SH-SY5Y (cell line): ENCODE results near the gene PTPRCAP.

Experiments used
- GATA2 ChIP-seq: IDR thresholded peaks from 2 replicates; pipeline ENCODE4 v1.6.1; 2011; ENCODE audit warnings: mild to moderate bottlenecking, low read depth, low read length
- GATA3 ChIP-seq: IDR thresholded peaks from 2 replicates; pipeline ENCODE4 v1.6.1; 2011; ENCODE audit warnings: low read depth, mild to moderate bottlenecking, low read length, moderate library complexity

The PTPRCAP gene

DNA sequence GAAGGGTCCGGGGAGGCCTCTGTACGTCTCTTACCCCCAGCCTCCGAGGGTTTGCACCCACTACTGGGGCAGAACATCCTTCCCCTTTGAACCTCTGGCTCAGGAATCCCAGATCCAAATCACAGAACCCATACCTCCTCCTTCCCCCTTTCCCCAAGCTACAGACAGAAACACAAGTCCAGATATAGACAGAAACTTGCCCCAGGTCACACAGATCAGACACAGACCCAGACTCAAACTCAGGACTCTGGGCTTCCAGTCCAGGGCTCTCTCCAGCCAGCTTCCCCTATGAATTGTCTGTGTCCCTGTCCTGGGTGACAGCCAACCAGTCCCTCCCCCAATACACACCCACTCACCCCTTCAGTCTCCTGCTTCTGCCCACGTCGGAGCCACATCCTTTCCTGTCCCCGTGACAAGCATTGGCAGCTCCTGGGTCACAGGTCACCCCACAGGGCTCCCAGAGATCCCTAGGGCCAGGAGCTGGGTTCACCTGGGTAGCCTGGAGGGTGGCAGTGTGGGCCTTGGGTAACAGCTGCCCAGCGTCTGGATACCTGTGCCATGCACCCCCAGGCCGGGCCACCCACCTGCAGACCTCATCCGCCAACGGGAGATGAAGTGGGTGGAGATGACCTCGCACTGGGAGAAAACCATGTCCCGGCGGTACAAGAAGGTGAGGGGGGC lies 32.8 kb downstream of the PTPRCAP start:
- TF ChIP-seq GATA2 = no peak
- no peak for TF ChIP-seq GATA3

DNA sequence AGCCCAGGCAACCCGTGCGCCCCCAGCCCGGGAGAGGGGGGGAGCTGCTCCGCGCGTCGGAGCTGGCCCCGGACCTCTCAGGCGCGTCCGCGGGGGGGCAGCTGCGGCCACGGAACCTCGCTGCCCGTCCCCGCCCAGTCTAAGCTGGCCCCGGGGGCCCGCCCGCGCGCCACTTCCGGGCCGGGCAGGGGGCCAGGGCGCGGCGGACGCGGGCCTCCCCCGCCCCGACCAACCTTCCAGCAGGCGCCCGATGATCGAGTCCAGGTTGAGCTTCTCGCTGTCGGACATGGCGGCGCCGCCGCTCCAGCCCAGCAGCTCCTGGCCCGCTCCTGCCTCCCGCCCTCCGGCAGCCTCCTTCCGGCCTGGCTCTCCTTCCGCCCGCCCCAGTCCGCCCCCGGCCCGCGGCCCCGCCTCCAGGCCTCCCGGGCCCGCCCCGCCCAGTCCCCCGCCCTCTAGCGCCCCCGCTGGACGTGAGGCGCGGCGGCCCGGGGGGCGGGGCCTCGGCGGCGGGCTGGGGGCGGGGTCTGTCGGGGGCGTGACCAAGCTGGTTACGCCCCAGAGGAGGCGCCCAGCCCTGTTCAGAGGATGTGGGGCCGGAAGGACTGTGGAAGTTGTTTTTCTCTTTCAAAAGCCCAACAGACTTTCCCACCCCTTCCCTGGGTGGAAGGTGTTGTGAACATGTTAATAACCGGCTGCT lies 35.8 kb downstream of the PTPRCAP start, which contains the start of gene PPP1CA:
Gene PPP1CA, minus strand, starts transcription at position 364 of the 697 bp plus-strand sequence. Its CDS starts 76 bp downstream, at position 288.
- no peak for TF ChIP-seq GATA2
- no peak for TF ChIP-seq GATA3

DNA sequence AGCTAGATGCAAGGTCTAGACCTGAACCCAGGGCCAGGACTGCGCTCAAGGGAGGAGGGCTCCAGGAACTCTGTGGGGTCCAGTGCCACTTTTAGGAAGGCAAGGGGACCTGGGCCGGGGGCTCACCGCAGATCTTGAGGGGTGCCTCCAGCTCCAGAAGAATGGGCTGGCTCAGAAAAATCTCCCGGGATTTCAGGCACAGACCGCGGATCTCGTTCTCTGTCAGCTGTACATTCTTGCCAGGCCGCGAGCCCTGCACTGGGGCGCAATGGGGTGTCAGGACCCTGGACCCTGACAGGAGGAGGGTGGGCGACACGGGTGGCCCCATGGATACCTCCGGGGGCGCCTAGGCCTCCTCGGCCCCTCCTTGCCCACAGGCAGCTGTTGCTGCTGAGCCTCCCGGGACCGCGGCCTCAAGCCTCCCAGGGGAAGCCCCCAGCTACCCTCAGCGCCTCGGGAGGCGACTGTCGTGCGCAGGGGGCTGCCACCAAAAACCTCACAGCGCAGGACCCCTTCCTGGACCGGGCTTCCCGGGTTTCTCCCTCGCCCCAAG lies 36.5 kb downstream of the PTPRCAP start:
- TF ChIP-seq GATA3 = no peak
- no peak for TF ChIP-seq GATA2

DNA sequence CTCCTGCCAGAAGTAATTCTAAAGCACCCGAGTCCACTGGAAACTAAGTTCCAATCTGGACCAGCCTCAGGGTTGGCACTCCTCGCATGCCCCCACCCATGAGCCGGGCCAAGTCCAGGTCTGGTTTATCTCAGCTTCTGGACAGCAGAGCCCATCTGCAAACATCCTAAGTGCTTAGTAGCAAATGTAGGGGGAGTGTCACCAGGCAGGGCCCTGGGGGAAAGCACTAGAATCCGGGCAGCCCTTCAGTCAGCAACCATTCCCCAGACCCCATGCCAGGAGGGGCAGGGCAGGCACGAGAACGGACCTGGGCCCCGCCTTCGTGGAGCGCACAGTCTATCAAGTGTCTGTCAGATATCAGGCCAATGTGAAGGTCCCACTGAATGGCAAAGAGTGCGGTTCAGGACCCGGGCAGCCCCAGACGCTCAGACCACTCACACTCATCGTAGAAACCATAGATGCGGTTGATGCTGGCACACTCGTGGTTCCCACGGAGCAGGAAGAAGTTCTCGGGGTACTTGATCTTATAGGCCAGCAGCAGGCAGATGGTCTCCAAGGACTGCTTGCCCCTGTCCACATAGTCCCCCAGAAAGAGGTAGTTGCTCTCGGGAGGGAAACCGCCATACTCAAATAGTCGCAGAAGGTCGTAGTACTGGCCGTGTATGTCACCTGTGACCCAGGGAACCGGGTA lies 37.1 kb downstream of the PTPRCAP start:
- TF ChIP-seq GATA2 = no peak

DNA sequence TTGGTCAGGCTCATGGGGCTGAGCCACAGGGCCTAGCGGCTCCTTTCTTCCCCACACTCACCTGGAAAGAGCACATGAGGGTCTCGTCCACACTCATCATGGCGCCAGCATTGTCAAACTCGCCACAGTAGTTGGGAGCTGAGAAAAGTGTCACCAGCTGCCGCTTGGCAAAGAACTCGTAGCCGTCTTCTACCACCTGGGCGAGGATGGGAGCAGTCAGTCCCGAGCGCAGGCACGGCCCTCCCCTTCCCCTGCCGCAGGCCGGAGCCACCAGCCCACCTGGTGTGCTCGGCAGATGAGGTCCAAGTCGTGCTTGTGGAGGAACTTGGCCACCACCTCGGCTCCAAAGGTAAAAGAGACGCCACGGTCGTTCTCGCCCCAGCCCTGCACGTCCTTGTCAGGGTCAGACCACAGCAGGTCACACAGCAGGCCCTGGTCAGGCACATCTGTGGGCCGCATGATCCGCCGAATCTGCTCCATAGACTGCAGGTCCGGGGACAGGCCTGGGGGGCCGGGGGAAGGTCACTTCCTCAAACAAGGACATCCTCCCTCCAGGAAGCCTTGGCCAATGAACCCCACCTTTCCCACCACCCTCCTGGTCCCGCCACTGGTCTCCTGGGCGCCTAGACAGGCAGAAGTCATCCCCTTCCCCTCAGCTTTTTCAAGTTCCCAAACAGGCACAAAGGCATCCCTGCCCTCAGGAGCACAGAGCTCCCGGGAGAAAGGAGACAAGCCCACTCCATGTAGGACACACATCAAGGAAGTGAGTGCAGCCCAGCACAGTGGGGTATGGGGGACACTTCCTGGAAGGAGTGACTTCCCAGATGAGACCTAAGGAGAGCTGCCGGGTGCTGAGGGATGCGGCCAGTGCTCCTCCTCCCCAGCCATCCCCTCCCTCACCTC lies 38.6 kb downstream of the PTPRCAP start:
- TF ChIP-seq GATA2 (no peak), GATA3 (no peak)

DNA sequence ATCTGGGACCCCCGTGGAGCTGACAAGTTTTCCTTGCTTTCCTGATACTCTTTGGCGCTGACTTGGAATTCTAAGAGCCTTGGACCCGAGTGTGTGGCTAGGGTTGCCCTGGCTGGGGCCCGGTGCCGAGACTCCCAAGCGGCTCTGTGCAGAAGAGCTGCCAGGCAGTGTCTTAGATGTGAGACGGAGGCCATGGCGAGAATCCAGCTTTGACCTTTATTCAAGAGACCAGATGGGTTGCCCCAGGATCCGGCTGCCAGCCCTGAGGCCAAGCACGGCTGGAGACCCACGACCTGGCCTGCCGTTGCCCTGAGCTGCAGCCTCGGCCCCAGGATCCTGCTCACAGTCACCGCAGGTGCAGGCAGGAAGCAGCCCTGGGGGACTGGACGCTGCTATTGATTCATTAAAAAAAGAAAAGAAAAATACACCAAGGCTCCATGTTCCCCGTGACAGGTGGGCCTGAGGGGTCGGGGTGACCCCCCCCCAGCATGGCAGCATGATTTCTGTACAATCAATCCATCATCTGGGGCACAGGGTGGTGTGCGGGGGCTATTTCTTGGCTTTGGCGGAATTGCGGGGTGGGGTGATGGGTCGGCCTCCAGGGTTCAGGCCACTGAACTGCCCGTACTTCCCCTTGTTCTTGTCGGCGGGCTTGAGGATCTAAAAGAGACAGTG lies 39.4 kb downstream of the PTPRCAP start:
- TF ChIP-seq GATA3 (no peak), GATA2 (no peak)

DNA sequence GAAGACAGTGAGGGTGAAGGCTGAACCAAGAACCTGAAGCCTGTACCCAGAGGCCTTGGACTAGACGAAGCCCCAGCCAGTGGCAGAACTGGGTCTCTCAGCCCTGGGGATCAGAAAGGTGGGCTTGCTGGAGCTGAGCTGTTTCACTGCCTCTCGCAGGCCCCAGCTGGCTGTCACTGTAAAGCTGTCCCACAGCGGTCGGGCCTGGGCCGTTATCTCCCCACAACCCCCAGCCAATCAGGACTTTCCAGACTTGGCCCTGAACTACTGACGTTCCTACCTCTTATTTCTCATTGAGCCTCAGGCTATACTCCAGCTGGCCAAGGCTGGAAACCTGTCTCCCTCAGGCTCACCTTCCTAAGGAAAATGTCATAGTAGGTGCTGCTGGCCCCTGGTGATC lies 39.9 kb downstream of the PTPRCAP start:
- TF ChIP-seq GATA3 = no peak
- no peak for TF ChIP-seq GATA2

DNA sequence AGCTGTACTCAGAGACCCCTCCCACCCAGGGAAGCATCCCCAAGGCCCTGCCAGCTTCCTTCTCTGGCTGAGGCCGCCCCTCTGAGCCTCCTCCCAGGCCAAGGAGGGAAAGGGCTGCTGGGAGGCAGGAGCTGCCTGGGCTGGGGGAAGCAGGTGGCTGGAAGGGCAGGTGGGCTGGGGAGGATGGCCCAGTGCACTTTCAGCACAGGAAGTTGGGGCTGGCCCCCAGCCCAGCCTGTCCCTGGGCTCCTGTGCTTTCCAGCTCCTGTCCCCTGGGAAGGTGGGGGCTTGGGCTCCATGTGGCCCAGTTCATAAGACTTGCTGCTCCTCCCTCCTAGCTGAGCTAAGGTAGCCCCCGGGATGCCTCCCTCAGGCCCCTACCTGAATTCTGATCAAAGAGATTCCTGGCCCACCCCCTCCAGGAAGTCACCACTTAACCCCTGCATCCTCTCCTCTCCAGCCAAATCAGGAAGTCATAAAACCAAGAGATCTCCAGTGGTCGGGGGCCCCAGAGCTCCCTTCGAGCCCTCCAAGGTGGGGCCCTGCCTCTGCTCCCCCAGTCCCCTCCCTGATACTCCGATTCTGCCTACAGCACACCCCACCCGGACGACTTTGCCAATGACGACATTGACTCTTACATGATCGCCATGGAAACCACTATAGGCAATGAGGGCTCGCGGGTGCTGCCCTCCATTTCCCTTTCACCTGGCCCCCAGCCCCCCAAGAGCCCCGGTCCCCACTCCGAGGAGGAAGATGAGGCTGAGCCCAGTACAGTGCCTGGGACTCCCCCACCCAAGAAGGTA lies 40.7 kb downstream of the PTPRCAP start:
- TF ChIP-seq GATA2 (no peak), GATA3 (no peak)

DNA sequence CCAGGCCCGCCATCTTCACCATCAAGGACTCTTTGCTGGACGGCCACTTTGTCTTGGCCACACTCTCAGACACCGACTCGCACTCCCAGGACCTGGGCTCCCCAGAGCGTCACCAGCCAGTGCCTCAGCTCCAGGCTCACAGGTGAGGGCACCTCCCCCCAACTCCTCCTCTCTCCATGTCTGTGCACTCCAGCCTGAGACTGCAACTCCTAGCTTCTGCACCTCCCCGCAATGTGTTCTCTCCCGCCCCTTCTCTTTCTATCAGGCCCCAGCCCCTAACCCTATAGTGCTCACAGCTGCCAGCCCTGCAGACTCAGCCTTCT lies 41.3 kb downstream of the PTPRCAP start:
- TF ChIP-seq GATA3 (no peak), GATA2 (no peak)

DNA sequence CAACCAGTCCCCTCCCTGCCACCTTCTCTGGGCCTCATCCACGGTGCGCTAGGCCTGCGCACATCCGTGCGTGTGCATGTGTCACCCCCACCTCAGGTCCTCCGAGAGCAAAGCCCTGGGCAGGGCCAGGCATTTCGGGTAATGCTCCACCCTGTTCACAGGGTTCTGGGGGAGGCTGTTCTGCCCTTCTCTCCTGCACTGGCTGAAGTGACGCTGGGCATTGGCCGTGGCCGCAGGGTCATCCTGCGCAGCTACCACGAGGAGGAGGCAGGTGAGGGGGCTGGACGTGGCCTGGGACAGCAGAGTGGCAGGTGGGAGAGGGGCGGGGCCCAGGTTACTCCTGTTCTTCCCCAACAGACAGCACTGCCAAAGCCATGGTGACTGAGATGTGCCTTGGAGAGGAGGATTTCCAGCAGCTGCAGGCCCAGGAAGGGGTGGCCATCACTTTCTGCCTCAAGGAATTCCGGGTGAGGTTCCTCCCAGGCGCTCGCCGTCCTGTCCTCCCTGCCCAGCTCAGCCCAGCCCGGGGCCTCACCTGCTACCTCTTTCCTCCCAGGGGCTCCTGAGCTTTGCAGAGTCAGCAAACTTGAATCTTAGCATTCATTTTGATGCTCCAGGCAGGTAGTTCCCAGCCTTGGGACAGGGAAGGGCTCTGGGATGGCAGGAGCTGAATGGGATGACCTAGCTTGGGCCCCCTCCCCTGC lies 41.8 kb downstream of the PTPRCAP start:
- TF ChIP-seq GATA2 (no peak), GATA3 (no peak)

DNA sequence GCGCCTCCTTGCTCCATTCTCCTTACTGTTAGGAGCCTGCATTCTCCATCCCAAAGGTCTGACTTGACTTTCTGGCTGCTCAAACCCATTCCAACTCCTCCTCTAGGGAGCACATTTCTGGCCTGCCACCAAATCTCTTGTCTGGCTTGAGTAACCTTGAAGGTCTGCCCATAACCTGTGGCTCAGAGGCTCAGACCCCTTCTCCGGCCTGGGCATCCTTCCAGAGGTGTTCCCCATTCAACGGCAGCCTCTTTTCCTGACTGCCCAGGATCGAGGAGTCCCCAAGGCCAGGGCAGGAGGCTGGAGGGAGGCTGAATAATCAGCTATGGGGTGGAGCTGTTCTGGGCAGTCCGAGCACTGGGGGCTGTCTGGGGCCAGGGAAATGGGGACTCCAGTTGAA lies 43.5 kb downstream of the PTPRCAP start:
- no peak for TF ChIP-seq GATA3
- TF ChIP-seq GATA2 = no peak

DNA sequence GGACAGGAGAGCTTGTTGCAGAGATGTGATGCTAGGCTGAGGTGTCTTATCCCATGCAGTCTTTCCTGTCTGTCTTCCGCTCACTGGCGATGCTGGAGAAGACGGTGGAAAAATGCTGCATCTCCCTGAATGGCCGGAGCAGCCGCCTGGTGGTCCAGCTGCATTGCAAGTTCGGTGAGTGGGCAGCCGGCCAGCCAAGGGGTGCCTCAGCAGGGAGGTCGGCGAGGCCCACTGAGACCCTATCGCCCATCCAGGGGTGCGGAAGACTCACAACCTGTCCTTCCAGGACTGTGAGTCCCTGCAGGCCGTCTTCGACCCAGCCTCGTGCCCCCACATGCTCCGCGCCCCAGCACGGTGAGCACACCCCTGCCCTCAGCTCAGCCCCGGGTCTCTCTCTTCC lies 44.0 kb downstream of the PTPRCAP start:
- TF ChIP-seq GATA3 (no peak), GATA2 (no peak)
